CD4-positive, alpha-beta T cell treated with Interferon gamma for 1 hour (primary cell): ENCODE results near the gene ZNF99.
"Not testable (repeated sequence)": the region's sequence is repeated elsewhere in the genome, so short reads cannot be mapped to it uniquely, and the experiment has no call there.

Experiments used
- DNase-seq: peaks from one replicate; pipeline ENCODE4 v3.0.0-alpha.2; 2020

The ZNF99 gene

GRCh38 chr19:22783651-22784410, at the start of gene ZNF99:
TSS of gene ZNF99 (minus strand) at chr19:22784151. CDS start at chr19:22784016, 135 bp downstream.
- DNase-seq = peak; percentile 9

- no peak for DNase-seq
Measured at GRCh38 chr19:22832031-22832762, 48.2 kb upstream of the ZNF99 start, which contains the start of gene ZNF723. TSS of gene ZNF723 (plus strand) at chr19:22832291. CDS start at chr19:22832380, 89 bp downstream.

GRCh38 chr19:22831211-22831610, 47.3 kb upstream of the ZNF99 start:
- DNase-seq = no peak

- no peak for DNase-seq
Measured at GRCh38 chr19:22814124-22814523, 30.2 kb upstream of the ZNF99 start.

- no peak for DNase-seq
Measured at GRCh38 chr19:22807061-22807835, 23.3 kb upstream of the ZNF99 start.

GRCh38 chr19:22806418-22806817, 22.5 kb upstream of the ZNF99 start:
- no peak for DNase-seq

GRCh38 chr19:22797040-22797439, 13.1 kb upstream of the ZNF99 start:
- no peak for DNase-seq

- DNase-seq = not testable (repeated sequence)
Measured at GRCh38 chr19:22792863-22793262, 8.9 kb upstream of the ZNF99 start.

- no peak for DNase-seq
Measured at GRCh38 chr19:22735911-22736645, 47.9 kb downstream of the ZNF99 start.

GRCh38 chr19:22733691-22734090, 50.3 kb downstream of the ZNF99 start:
- no peak for DNase-seq

- not testable (repeated sequence) for DNase-seq
Measured at GRCh38 chr19:22728214-22728613, 55.7 kb downstream of the ZNF99 start.

GRCh38 chr19:22721533-22721932, 62.4 kb downstream of the ZNF99 start:
- not testable (repeated sequence) for DNase-seq

GRCh38 chr19:22708983-22709382, 75.0 kb downstream of the ZNF99 start:
- no peak for DNase-seq

GRCh38 chr19:22703096-22703495, 80.9 kb downstream of the ZNF99 start:
- not testable (repeated sequence) for DNase-seq

GRCh38 chr19:22702661-22703060, 81.3 kb downstream of the ZNF99 start:
- not testable (repeated sequence) for DNase-seq
